Ascending aorta (tissue), 2 donors: Measurements from ENCODE around the gene LAMA3. TPM values are rescaled to one million over a fixed set of nuclear protein-coding genes. Genes with fewer than 3 reads are reported as not detected.

ENCODE experiments used
- DNase-seq, 2 donors: peaks; one replicate each; pipeline ENCODE4 v3.0.0-alpha.2; 2019; ENCODE audit warnings: low spot score in 2 of 2
- H3K27ac ChIP-seq, 2 donors: fragments of 200-600 bp; sonication (generic); one replicate each; pipeline ENCODE4 v1.5.1; 2016 to 2017; ENCODE audit warnings: mild to moderate bottlenecking in 1 of 2
- H3K27me3 ChIP-seq: fragments of 200-600 bp; sonication (generic); one replicate; pipeline ENCODE4 v1.5.1; 2017
- H3K36me3 ChIP-seq, 2 donors: fragments of 200-600 bp; sonication (generic); one replicate each; pipeline ENCODE4 v1.5.1; 2016
- H3K4me1 ChIP-seq, 2 donors: fragments of 200-600 bp; sonication (generic); one replicate each; pipeline ENCODE4 v1.5.1; 2016 to 2017; ENCODE audit warnings: mild to moderate bottlenecking in 1 of 2
- H3K4me3 ChIP-seq, 2 donors: fragments of 200-600 bp; sonication (generic); one replicate each; pipeline ENCODE4 v1.5.1; 2016 to 2017; ENCODE audit warnings: mild to moderate bottlenecking in 1 of 2
- H3K9me3 ChIP-seq, 2 donors: fragments of 200-600 bp; sonication (generic); one replicate each; pipeline ENCODE4 v1.5.1; 2016
- intact Hi-C: fragments of 100-400 bp; cut with DNase I; formaldehyde crosslinking; loops from one replicate; pipeline ENCODE4 v1.15.1; 2023
- total RNA-seq: library from RNA; depleted of rRNA; stranded (reverse); fragments of >200 nt; gene quantifications from one replicate; pipeline ENCODE4 v1.1.0, GENCODE V29; 2016
- TF ChIP-seq, protein P1 (sequence below), 3 experiments: fragments of 200-600 bp in 2 of 3; fragments of 450-650 bp in 1 of 3; sonication (generic) in 2 of 3; IDR thresholded peaks; one replicate each; pipeline ENCODE4 v1.5.1; 2016 to 2019; ENCODE audit warnings: antibody characterized with exemption in 3 of 3, mild to moderate bottlenecking in 1 of 3, moderate library complexity in 1 of 3

LAMA3 gene
- total RNA-seq, 1 donor from 2014 or later, result 27.2 TPM

DNA sequence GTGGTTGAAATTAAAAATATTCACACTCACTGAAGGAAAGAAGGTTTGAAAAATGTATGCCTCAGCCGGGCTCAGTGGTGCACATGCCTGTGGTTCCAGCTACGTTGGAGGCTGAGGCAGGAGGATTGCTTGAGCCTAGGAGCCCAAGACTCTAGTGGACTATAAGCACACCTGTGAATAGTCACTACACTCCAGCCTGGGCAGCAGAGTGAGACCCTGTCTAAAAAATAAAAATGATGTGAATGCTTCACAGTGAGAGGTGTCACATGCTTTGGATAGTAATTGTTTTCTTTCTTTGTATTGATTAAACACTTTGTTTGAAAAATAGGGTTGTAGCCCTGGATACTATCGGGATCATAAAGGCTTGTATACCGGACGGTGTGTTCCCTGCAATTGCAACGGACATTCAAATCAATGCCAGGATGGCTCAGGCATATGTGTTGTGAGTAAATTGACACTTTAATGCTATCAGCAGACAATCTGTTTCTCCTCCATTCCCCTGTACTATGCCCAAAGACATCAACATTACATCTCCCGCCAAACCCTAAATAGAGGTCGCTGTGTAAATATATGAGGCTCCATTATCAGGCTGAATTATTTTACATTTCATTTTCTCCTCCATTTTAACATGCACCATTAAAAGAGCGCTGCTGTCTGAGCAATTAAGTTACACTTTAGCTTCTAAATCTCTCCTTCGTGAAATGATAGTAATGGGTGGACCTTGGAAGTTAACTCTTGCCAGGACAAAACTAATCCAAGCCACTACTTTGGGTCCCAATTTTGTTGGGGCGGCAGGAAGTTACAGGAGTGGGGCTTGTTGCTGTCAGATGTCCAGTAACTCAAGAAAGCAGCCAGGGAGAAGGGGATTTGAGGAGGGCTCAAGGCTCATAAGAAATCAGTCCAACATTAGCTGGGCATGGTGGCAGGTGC is 187.0 kb downstream of the LAMA3 start:
- intact Hi-C loops, result no loop called here
- Histone ChIP-seq H3K27me3 (no peaks in the 10 kb centered on the region), H3K9me3 (no peaks in the 10 kb centered on the region), H3K27ac (no peak overlapping the region), H3K4me3 (no peak overlapping the region), H3K4me1 (no peaks in the 10 kb centered on the region), H3K36me3 (no peaks in the 10 kb centered on the region)
- TF ChIP-seq, protein P1, sequence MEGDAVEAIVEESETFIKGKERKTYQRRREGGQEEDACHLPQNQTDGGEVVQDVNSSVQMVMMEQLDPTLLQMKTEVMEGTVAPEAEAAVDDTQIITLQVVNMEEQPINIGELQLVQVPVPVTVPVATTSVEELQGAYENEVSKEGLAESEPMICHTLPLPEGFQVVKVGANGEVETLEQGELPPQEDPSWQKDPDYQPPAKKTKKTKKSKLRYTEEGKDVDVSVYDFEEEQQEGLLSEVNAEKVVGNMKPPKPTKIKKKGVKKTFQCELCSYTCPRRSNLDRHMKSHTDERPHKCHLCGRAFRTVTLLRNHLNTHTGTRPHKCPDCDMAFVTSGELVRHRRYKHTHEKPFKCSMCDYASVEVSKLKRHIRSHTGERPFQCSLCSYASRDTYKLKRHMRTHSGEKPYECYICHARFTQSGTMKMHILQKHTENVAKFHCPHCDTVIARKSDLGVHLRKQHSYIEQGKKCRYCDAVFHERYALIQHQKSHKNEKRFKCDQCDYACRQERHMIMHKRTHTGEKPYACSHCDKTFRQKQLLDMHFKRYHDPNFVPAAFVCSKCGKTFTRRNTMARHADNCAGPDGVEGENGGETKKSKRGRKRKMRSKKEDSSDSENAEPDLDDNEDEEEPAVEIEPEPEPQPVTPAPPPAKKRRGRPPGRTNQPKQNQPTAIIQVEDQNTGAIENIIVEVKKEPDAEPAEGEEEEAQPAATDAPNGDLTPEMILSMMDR (IDR thresholded peaks at IDR 0.05), result no peak
- no peak for DNase-seq

DNA sequence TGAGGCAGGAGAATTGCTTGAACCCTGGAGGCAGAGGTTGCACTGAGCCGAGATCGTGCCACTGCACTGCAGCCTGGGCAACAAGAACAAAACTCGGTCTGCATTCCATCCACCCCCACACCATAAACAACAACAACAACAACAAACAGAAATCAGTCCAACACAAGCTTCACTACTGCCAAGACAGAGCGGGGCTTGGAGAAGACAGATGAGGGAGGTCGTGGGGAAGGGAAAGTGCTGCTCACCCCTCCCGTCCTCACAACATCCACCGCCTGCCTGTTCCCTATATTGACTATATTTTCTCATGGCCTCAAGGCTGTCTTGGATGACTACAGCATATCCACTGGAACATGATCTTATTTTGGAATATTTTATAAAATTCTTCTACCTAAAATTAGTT is 187.7 kb downstream of the LAMA3 start:
- no peaks in the 10 kb centered on the region for H3K4me1 ChIP-seq
- no peaks in the 10 kb centered on the region for H3K27me3 ChIP-seq
- TF ChIP-seq, protein P1 (IDR thresholded peaks at IDR 0.05), result no peak
- H3K36me3 ChIP-seq, result no peaks in the 10 kb centered on the region
- intact Hi-C loops, result no loop called here
- H3K27ac ChIP-seq, result no peak overlapping the region
- no peak overlapping the region for H3K4me3 ChIP-seq
- DNase-seq, result no peak
- H3K9me3 ChIP-seq, result no peaks in the 10 kb centered on the region

GRCh38 chr18:23877371-23877770 is 188.1 kb downstream of the LAMA3 start:
- no peaks in the 10 kb centered on the region for H3K27me3 ChIP-seq
- H3K36me3 ChIP-seq, result no peaks in the 10 kb centered on the region
- H3K4me3 ChIP-seq, result no peak overlapping the region
- H3K9me3 ChIP-seq, result no peaks in the 10 kb centered on the region
- DNase-seq, result no peak
- no peak overlapping the region for H3K27ac ChIP-seq
- TF ChIP-seq, protein P1 (IDR thresholded peaks at IDR 0.05), result no peak
- H3K4me1 ChIP-seq, result no peaks in the 10 kb centered on the region
- intact Hi-C loops, result no loop called here

DNA sequence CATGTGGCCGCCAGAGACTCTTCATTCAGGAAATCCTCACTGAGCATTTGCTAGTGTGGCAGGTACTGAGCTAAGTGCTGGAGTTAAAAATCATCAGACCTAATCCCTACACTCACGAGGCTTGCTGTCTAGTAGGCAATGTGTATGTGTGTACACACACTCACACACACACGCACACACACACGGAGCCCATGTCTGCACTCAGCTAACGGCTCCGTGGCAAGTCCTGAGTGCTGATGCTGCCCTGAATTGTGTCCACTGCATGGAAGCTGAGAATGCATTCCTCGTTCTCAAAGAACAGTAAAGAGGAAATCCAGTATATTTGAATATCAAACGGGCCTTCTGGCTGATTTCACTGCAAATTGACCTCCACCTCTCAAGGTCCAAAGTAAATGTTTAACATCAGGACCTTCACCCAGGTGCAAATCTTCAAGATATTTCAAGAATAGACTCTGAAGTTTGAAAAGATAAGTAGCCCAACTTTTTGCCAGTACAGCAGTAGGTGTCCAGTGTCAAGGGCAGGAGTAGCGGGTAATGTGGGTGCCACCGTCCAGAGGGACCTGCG is 189.2 kb downstream of the LAMA3 start:
- Histone ChIP-seq H3K9me3 (no peaks in the 10 kb centered on the region), H3K27ac (no peak overlapping the region), H3K4me1 (peaks cover 0 to under 1% of the 10 kb centered on the region in 2 donors), H3K4me3 (no peak overlapping the region), H3K27me3 (no peaks in the 10 kb centered on the region), H3K36me3 (no peaks in the 10 kb centered on the region)
- TF ChIP-seq, protein P1 (IDR thresholded peaks at IDR 0.05), result no peak
- intact Hi-C loops, result no loop called here
- DNase-seq, result no peak

GRCh38 chr18:23879126-23879525 is 189.9 kb downstream of the LAMA3 start:
- Histone ChIP-seq H3K36me3 (no peaks in the 10 kb centered on the region), H3K4me3 (no peak overlapping the region), H3K4me1 (peaks cover 0 to 4% of the 10 kb centered on the region in 2 donors), H3K27ac (no peak overlapping the region), H3K9me3 (no peaks in the 10 kb centered on the region), H3K27me3 (no peaks in the 10 kb centered on the region)
- DNase-seq, result no peak
- TF ChIP-seq, protein P1 (IDR thresholded peaks at IDR 0.05), result no peak
- intact Hi-C loops, result no loop called here
